Lung microvascular endothelial cell (primary cell): Measurements from ENCODE around the gene VPS54. TPM values are rescaled to one million over a fixed set of nuclear protein-coding genes. Genes with fewer than 3 reads are reported as not detected.
"Not testable (repeated sequence)": the region's sequence is repeated elsewhere in the genome, so short reads cannot be mapped to it uniquely, and the experiment has no call there.

Experiments used
- DNase-seq, 2 donors: peaks; one replicate each; pipeline versions ENCODE4 v3.0.0 to v3.0.0-alpha.2; 2010; ENCODE audit warnings: low read depth in 2 of 2
- total RNA-seq: library from RNA; depleted of rRNA; stranded (reverse); fragments of >200 nt; gene quantifications from 2 replicates; pipeline ENCODE4 v1.2.1, GENCODE V29; 2014

VPS54 gene
- total RNA-seq, 1 donor from 2014 or later: 15.7 TPM

- no peak for DNase-seq
Measured at GRCh38 chr2:63993871-63994270, 25.4 kb downstream of the VPS54 start.

- not testable (repeated sequence) for DNase-seq
Measured at GRCh38 chr2:63993130-63993584, 26.1 kb downstream of the VPS54 start.

GRCh38 chr2:63992061-63992685 lies 27.1 kb downstream of the VPS54 start:
- peak; percentile 51 to 52 for DNase-seq

- DNase-seq: not testable (repeated sequence)
Measured at GRCh38 chr2:63991173-63991999, 27.8 kb downstream of the VPS54 start.

GRCh38 chr2:63990072-63990471 lies 29.2 kb downstream of the VPS54 start:
- DNase-seq: no peak

GRCh38 chr2:63988842-63989436 lies 30.3 kb downstream of the VPS54 start:
- not testable (repeated sequence) for DNase-seq

- peak; percentile 2 to 4 for DNase-seq
Measured at GRCh38 chr2:63984606-63985359, 34.4 kb downstream of the VPS54 start.

- peak; percentile 9 to 23 for DNase-seq
Measured at GRCh38 chr2:63983986-63984605, 35.1 kb downstream of the VPS54 start.

- DNase-seq: no peak
Measured at GRCh38 chr2:63982335-63982734, 36.9 kb downstream of the VPS54 start.

GRCh38 chr2:63981702-63982103 lies 37.5 kb downstream of the VPS54 start:
- no peak for DNase-seq

GRCh38 chr2:63980794-63981193 lies 38.4 kb downstream of the VPS54 start:
- DNase-seq: no peak

- DNase-seq: no peak
Measured at GRCh38 chr2:63977904-63978303, 41.3 kb downstream of the VPS54 start.

- DNase-seq: no peak
Measured at GRCh38 chr2:63976125-63976510, 43.1 kb downstream of the VPS54 start.

- DNase-seq: no peak
Measured at GRCh38 chr2:63975437-63976124, 43.6 kb downstream of the VPS54 start.

- DNase-seq: not testable (repeated sequence)
Measured at GRCh38 chr2:63975036-63975435, 44.2 kb downstream of the VPS54 start.

- DNase-seq: no peak
Measured at GRCh38 chr2:63962186-63962585, 57.0 kb downstream of the VPS54 start.

GRCh38 chr2:63950414-63950813 lies 68.8 kb downstream of the VPS54 start:
- peak in 1 of 2 donors; percentile 2 for DNase-seq

GRCh38 chr2:63942788-63943187 lies 76.4 kb downstream of the VPS54 start:
- DNase-seq: no peak

GRCh38 chr2:63932104-63932503 lies 87.1 kb downstream of the VPS54 start:
- DNase-seq: not testable (repeated sequence)

- DNase-seq: no peak
Measured at GRCh38 chr2:63926815-63927214, 92.4 kb downstream of the VPS54 start.

GRCh38 chr2:63914311-63914710 lies 104.9 kb downstream of the VPS54 start:
- no peak for DNase-seq
